Anterior cingulate cortex (tissue), 58 donors: ENCODE measurements around the gene RUNX2.

ENCODE experiments used
- DNase-seq, 58 donors: peaks; one replicate each; lab custom pipeline; 2025; lab: John Stamatoyannopoulos, UW

The RUNX2 gene

DNA sequence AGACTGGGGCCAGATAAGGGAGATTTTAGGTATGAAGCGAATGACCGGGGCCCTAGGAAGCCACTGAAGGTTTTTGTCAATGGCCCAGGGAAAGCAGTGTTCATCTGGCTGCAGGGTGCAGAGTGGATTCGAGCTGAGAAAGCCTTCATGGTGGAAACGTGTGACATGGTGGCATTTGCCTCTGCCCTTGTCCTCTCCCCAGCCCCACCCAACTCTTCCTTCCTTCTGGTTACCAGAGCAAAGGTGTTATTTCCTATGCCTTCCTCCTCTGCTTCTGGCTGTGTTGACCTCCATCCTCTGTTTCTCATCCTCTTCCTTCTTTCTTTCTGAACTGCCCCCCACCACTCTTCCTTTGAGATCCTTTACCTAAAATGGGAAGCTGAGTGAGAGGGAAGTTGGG is 244.7 kb downstream of the RUNX2 start:
- DNase-seq, result no peak

DNA sequence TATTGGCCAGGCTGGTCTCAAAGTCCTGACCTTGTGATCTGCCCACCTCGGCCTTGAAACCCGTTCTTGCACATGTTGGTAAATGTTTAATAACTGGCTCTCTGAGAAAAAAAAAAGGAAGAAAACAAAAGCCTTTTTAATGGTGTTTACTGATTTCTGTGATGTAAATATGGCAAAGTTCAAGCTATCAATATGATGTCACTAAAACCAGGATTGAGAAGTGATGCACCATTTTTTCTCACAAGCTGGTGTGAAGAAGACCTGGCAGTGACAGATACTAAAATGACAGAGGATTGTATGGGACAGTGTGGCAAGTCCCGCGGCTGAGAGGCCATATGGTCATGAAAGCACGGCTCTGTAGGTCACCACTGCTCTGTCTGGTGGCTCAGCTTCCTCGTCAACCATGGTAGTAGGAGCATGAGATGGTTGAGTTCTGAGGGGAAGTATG is 245.9 kb downstream of the RUNX2 start:
- DNase-seq, result no peak

DNA sequence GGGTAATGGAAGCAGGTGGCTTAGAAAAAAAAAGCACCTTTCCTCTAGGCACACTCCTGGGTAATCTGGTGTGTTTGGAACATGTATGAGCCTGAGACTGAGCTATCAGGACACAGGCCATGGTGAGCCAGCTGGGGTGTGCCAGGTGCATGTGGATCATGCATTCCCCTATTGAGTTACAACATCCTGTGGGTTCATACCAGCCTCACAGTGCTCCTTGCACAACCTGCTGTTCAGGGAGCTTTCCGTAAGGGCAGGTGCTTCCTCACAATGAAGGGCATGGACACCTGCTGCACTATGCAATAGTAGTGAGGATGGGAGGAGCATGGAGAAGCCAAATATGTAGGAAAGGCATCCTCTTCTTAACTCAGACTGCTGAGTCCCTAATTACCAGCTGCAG is 246.8 kb downstream of the RUNX2 start:
- DNase-seq, result no peak

DNA sequence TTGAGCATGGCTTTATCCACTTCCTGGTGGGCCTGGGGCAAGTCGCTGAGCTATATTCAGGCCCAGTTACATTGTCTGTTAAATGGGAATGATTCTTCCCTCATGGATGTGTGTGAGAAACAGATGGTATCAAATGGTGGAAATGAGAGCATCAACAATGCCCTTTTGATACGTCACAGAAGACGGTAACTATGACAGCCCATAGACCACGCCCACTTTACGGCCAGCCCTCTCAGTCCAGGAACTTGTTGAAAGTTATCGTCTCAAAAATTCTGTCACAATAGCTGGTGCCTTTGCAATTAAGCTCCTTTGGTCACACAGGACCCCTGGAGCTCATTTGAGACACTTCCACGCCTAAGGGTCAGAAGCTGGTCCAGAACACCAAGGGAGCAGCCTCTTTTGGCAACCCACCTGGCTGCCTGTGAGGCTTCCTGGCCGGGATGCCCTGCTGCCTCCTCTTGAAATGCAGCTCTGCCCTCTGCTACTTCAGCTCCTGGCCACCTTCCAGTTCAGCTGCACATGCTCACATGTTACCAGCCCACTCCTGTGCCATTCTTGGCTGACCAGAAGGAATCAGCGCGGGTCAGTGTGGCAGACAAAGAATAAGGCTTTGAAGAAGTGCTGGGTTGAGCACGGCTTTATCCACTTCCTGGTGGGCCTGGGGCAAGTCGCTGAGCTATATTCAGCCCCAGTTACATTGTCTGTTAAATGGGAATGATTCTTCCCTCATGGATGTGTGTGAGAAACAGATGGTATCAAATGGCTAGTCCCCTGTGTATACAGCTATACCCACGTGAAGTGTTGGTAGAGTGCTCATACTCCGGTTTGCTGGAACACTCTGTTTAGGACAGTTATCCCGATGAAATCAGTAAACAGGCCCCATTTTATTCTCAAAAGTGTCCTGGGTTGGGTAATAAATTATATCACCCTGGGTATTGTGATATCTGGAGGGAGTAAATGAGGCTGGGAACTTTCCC is 248.8 kb downstream of the RUNX2 start:
- DNase-seq, result peak in 17 of 58 donors; percentile 2 to 69 (median 13)

DNA sequence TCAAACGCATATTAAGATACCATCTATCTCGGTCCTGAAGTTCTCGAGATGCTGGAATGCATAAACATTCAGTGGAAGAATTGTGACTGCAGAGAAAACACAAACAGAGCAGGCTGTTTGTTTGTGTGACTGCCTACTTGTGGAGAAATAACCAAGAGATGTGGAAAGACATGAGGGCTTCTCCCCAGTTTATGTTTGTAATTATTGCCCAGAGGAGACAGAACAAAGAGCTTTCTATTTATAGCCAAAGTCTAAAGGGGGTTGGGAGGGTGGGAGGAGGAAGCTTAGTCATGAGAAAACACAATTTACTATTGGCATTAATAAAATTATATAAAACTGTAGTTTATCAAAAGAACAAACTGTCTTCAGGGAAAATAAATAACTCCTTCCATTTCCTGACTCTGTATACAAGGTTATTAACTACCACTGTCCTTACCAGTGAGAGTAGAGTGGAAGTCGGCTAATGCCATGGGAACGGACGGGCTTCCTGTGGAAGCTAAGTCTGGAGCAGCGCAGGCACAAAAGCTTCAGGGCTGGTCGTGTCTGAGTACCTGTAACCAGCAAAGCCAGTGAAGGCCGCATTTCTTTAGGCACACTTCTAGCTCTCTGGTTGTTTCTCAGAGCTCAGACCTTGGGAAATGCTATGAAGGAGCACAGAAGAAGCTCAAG is 249.8 kb downstream of the RUNX2 start:
- no peak for DNase-seq

DNA sequence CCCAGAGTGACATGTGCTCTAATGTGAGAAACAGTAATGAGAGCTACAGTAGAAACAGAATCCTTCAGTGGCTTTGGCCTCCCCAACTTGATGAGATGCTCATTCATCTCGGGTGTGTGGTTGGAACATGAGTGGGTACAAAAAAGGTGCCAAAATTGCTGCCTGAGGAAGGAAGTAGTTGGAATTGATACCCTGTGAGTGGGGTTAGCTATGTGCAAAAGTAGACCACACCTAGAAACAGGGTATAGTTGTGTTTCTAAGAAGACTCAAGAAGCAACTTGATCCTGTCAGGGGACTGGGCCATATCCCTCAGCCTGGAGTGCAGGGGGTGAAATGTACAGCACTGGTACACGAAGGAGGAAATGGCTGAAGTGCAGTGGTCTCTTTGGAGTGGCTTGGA is 256.0 kb downstream of the RUNX2 start:
- DNase-seq, result no peak

DNA sequence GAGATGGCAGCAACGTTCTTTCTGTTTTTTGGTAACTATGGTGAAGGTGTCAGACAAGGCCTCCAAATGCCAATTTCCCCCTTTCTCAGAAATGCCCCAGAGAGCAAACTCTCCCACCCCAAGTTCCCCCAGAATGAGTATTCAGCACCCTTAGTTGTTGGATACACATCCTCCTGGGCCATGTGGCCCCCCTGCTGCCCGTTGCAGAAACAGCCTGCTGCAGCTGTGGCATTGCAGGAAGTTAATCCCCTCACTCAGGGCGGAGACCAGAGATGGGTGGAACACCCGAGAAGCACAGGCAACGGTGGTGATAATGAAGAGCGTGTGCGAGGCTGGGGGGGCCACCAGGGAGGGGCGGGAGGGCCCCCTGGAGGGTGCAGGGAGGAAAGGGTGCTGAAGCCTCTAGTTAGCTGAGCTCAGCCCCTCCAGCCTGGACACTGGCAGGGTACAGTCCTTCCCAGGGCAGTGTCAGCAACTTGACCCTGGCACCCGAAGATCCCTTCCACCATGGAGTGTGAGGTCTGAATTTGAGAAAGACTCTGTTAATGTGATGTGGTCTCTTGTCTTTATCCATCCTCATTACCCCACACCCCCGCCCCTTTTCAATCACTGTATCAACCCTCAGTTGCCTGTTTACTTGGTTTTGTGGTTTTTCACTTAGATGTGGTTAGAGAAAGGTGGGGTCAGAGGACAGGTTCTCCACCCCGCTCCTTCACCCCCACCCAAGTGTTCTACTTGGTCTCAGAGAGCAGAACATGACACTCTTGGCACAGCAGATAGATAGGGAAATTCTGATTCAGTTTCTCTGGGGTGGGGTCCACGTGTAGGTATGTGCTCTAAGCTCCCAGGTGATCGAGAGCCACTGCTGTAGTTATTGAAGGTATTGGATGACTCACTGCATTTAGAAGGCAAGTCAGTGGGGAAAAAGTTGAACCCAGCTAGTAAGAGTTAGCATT is 258.4 kb downstream of the RUNX2 start:
- DNase-seq, result no peak

DNA sequence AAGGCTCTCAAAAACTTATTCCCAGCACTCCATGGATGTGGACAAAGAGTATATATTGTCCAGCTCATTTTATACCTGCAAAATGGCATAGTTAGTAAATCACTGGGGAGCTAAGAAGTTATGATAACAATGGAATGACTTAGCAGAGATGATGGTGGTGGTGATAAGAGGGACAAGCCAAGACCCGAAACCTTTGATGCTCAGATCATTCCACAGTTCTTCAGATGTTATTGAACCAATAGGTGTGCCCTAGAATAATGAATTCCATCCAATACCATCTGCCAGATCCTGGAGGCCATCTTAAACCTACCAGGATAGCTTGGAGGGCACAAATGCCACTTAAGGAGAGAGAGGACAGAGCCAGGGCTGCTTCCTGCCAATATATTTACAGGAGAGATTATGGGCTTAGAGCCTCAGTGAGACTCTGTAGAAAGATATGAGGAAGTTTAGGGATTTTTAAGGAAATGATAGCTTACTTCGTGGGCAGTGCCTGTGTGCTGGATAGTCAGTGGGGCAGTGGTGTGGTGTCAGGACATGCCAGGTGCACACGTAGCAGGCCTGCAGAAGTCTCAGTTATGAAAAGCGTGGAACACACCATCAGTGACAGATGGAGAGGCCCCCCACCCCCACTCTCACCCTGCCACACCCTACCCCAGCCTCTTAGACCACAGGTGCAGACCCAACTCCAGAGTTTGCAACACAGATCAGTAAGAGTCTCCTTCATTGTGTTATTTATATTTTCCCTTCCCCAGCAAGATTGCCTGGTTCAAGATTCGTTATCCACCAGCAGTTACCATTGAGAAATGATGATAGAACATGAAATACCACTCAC is 259.3 kb downstream of the RUNX2 start:
- no peak for DNase-seq

DNA sequence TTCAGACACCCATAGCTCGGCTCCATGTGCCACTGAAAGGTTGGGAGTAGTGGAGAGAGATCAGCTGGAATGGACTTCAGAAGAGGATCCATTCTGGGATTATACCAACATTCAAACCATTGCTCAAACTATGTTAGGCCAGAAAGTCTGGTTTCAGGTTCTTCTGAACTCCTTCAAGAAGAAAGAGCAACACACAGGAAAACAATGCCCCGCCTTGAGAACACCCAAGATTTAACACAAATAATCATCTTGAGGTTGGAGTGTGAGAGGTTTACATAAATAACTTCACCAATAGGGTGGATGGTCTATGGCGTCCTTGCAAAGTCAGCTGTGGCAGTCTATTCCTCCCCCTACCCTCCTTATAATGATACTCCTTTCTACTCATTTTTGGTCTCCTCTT is 261.2 kb downstream of the RUNX2 start:
- no peak for DNase-seq

DNA sequence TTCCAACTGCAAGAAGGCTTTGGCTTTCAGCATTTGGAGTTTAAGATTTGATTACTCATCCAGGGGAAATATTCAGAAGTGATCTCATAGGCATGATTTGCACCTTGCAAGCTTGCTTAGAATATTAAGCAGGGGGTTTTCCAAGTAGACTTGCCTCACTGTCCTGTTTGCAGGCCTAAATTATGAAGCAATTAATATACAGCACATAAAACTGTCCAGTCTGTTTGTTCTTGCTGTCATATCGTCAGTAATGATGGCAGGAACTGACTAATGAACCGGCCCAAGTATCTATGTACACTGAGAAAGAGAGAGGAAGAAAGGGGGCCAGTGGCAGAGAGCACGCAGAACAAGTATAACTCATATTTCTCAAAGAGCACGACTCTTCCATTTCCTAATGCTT is 262.1 kb downstream of the RUNX2 start:
- DNase-seq, result no peak

DNA sequence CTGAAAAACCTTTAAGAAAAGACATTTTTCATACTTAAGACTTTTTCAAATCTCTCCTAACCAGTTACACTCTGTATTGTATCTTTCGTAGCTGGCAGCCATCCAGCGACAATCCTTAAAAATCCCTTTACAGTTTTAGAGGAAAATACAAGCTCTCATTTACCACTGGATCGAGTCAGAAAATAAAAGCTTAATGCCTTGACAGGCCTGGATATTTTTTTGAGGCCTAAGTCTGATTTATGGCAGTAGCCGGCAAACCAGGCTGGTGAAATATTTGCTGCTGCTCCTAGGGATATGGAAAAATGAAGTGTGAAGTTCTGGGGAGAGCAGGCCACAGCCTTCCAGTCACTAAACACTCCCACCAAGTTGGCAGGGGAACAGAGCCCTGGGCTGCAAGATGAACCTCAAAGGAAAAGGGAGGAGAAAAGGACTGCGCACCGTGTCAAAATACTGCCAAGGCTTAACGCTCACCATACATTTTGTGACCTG is 262.6 kb downstream of the RUNX2 start:
- no peak for DNase-seq

DNA sequence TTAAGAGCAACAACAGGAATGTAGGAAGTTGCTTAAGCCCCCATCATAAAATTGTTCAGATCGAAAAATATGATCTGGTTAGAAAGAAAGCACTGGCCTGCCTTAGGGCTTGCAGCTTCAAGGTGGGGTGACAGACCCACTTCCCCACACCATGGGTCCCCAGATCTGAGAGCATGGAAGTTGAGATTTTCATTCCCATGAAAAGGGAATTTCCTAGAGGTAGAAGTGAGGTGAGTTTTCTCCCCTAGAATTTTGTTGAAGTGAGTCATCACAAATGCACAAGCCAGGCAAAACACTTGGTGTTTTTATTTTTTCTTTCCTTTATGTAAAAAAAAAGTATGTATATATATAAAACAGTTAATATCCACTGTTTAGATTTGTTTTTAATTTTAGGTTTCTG is 263.2 kb downstream of the RUNX2 start:
- no peak for DNase-seq

DNA sequence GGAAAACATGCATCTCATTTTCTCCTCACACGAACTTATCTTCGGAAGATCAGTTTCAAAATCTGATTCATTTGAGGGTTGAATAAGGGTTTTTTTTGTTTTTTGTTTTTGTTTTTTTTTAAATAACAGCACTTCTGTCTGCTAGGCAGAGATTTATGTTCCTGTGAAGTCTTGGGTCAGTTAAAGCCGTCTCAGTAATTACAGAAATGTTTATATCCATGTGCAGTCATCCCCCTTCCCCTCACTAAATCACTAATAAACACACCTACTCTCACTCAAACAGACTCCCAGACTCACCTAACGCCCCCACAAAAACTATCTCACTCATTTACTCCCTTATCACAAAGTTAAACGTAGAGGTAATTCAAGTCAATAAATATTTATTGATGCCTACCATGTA is 263.8 kb downstream of the RUNX2 start:
- DNase-seq, result no peak

DNA sequence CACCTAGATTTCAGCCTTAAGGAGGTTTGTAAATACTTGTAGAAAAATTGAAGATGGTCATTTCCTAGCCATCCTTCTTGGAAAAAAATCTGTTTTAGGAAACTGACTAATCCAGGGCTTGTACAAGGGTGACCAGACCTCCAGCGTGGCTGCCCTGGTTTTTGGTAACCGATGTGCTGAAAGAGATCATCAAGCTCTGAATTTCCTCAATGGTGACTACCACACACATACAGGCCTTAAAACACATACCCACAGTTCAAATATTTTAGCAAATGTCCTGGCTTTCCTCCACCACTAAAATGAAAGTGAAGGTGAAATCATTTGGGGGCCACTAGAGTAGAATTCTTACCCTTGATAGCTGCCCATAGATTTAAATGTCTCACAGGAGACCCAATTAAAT is 264.9 kb downstream of the RUNX2 start:
- no peak for DNase-seq

DNA sequence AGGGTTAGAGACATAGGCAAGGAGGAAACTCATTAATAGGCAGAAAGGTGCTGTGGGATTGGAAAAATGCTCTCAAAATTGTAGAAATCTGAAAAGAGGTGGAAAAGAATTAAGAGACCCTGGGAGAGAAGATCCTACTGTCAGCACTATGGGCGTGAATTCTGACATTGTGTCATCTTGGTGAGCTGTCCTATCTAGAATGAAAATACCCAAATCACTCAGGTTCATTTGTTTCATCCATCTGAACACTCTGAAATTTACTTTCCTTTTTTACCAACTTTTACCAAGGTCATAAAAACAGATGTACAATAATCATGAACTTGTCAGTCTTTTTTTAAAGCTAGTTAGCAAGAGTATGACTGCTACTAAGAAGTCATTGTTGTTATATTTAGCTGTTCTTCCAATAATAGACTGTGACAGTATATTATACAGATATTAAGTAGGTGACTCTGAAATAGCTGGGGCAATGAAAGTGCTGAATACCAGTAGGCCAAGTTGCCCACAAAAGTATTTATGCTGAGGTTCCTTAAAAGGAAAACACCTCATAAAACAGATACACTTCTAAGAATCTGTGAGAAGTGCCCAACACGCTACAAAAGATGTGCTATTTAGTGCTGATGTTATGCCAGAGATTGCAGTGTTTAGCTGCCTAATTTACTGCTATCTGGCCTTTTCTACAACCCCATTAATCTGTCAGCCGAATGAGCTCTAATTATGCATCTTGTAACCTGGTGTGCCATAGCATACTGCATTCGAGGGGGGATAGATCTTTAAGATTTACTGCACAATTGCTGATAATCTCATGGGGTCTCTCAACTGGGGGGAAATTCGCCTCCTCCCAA is 267.1 kb downstream of the RUNX2 start:
- DNase-seq, result no peak

DNA sequence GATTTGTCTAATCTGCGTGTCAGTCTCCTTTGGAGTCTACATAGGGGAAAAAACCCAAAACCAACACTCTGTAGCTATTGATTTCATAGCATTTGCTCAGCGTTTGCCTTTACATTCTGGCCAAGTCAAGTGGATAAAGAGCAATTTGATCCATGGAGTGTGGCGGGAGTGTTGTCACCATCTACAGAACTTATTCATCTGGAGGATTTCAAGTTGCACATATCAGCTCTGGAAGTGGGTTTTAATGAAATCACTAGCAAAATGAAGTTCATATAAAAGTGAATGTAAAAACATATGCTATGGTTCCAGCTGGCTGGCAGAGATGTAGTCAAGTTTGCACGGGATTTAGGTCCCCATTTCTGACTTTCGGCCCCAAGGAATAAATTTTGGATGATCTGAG is 269.3 kb downstream of the RUNX2 start:
- DNase-seq, result no peak

DNA sequence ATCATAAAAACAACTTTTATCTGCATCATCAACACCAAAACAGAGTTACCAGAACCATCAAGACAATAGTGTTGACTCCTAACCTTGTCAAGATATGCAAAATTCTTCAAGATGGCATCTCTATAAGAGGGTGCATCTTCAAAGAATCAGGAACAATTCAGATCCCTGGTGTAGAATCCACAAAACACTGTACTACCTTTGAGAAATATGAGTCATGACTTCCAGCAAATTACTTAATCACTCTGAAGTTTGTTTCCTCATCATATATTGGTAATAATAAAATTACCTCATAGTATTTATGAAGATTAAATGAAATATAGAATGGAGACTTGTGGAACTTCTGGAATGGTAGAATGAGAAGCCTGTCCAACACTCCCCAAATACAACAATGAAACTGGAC is 270.9 kb downstream of the RUNX2 start:
- DNase-seq, result no peak

DNA sequence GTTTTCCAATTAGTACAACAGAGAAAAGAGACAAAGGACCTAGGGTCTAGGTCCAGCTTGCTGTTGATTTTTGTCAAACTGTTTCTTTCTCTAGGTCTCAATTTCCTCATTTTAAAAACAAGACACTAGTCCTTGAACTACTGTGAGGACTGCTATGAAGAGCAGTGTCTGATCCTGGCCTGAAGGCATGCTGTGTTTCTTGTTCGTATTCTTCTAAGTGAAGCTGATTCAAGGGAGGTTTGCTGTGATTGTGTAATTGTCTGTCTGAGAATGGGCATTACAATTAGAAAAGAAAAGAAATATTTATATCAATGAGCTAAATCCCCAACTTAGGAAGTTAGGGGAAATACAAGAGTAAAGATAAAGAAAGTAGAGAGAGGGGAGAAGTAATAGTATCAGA is 277.8 kb downstream of the RUNX2 start:
- DNase-seq, result no peak
